Neural cell (in vitro differentiated cells): ENCODE measurements around the gene PLAU. TPM values are rescaled to one million over a fixed set of nuclear protein-coding genes. Genes with fewer than 3 reads are reported as not detected.

Source experiments
- H2AFZ ChIP-seq: fragments of 200-600, 300-800 bp; sonication (generic), shearing (Covaris generic); 2 replicates; pipeline ENCODE4 v1.6.0; 2014; ENCODE audit warnings: low read depth, mild to moderate bottlenecking, antibody characterized with exemption, low read length, moderate library complexity
- H3F3A ChIP-seq: fragments of 200-600 bp; shearing (Covaris generic); 2 replicates; pipeline ENCODE4 v1.6.1; 2016; ENCODE audit warnings: mild to moderate bottlenecking, moderate library complexity, mixed read lengths, antibody characterized with exemption, low read length; ENCODE audit not compliant: insufficient read depth, poor library complexity, severe bottlenecking
- H3K27ac ChIP-seq: fragments of 200-600, 300-800 bp; sonication (generic), shearing (Covaris generic); 2 replicates; pipeline ENCODE4 v1.5.1; 2014; ENCODE audit warnings: mild to moderate bottlenecking, low read length, moderate library complexity
- H3K27me3 ChIP-seq: fragments of 300-800, 200-600 bp; sonication (generic), shearing (Covaris generic); 2 replicates; pipeline ENCODE4 v1.6.0; 2014; ENCODE audit warnings: mild to moderate bottlenecking, low read depth, low read length, moderate library complexity; ENCODE audit not compliant: insufficient read depth
- H3K36me3 ChIP-seq: fragments of 300-800, 200-600 bp; sonication (generic), shearing (Covaris generic); 2 replicates; pipeline ENCODE4 v1.5.1; 2014; ENCODE audit warnings: mild to moderate bottlenecking, antibody characterized with exemption, low read length, moderate library complexity; ENCODE audit not compliant: insufficient read depth
- H3K4me2 ChIP-seq: fragments of 300-800, 200-600 bp; sonication (generic), shearing (Covaris generic); 2 replicates; pipeline ENCODE4 v1.6.0; 2014; ENCODE audit warnings: mild to moderate bottlenecking, low read length
- H3K4me3 ChIP-seq: fragments of 300-800, 200-600 bp; sonication (generic), shearing (Covaris generic); 2 replicates; pipeline ENCODE4 v1.5.1; 2014; ENCODE audit warnings: mild to moderate bottlenecking, low read length, moderate library complexity
- H3K79me2 ChIP-seq: fragments of 200-600 bp; shearing (Covaris generic); replicated peaks from 2 replicates; pipeline ENCODE4 v1.6.0; 2014; ENCODE audit warnings: mild to moderate bottlenecking, low read length, moderate library complexity; ENCODE audit not compliant: insufficient read depth
- H3K9ac ChIP-seq: fragments of 300-800, 200-600 bp; sonication (generic), shearing (Covaris generic); 2 replicates; pipeline ENCODE4 v1.6.1; 2016; ENCODE audit warnings: mild to moderate bottlenecking, low read length, mixed read lengths
- H3K9me2 ChIP-seq: fragments of 200-600 bp; shearing (Covaris generic); 2 replicates; pipeline ENCODE4 v1.6.1; 2016; ENCODE audit warnings: mild to moderate bottlenecking, low read length, mixed read lengths; ENCODE audit not compliant: insufficient read depth
- H3K9me3 ChIP-seq: fragments of 200-600, 300-800 bp; sonication (generic), shearing (Covaris generic); 2 replicates; pipeline ENCODE4 v1.6.1; 2016; ENCODE audit warnings: mild to moderate bottlenecking, mixed run types, low read length, moderate library complexity, mixed read lengths
- H4K20me1 ChIP-seq: fragments of 200-600 bp; shearing (Covaris generic); 2 replicates; pipeline ENCODE4 v1.6.1; 2016; ENCODE audit warnings: mild to moderate bottlenecking, mixed run types; ENCODE audit not compliant: insufficient read depth
- EP300 ChIP-seq: fragments of 450-650 bp; conservative IDR thresholded peaks from 2 replicates; pipeline ENCODE4 v1.6.1; 2014; ENCODE audit warnings: antibody characterized with exemption, mild to moderate bottlenecking, moderate library complexity; ENCODE audit not compliant: poor library complexity, severe bottlenecking
- EZH2 ChIP-seq: fragments of 200-600, 300-800 bp; shearing (Covaris generic), sonication (generic); IDR thresholded peaks from 2 replicates; pipeline ENCODE4 v1.6.1; 2014; ENCODE audit warnings: antibody characterized with exemption, low read length, borderline replicate concordance, mild to moderate bottlenecking; ENCODE audit not compliant: insufficient read depth, poor library complexity, severe bottlenecking
- MXI1 ChIP-seq: fragments of 450-650 bp; conservative IDR thresholded peaks from 2 replicates; pipeline ENCODE4 v1.6.1; 2014; ENCODE audit warnings: antibody characterized with exemption, mild to moderate bottlenecking; ENCODE audit not compliant: poor library complexity, severe bottlenecking
- POLR2AphosphoS5 ChIP-seq: IDR thresholded peaks from 2 replicates; pipeline ENCODE4 v1.6.1; 2012
- RAD21 ChIP-seq: fragments of 450-650 bp; conservative IDR thresholded peaks from 2 replicates; pipeline ENCODE4 v1.6.1; 2014; ENCODE audit warnings: antibody characterized with exemption, mild to moderate bottlenecking, moderate library complexity
- SMC3 ChIP-seq: fragments of 450-650 bp; conservative IDR thresholded peaks from 2 replicates; pipeline ENCODE4 v1.6.1; 2014; ENCODE audit warnings: antibody characterized with exemption, mild to moderate bottlenecking, moderate library complexity; ENCODE audit not compliant: poor library complexity
- TAF1 ChIP-seq: IDR thresholded peaks from 2 replicates; pipeline ENCODE4 v1.6.1; 2012; ENCODE audit warnings: low read depth
- polyA plus RNA-seq: library from polyadenylated mRNA; depleted of rRNA; stranded (reverse); fragments of >200 nt; gene quantifications from 2 replicates; pipeline ENCODE4 v1.2.3, GENCODE V29; 2014
- TF ChIP-seq, protein P1 (sequence below): IDR thresholded peaks from 2 replicates; pipeline ENCODE4 v1.6.1; 2012; ENCODE audit warnings: borderline replicate concordance
- TF ChIP-seq, protein P2 (sequence below): fragments of 450-650 bp; IDR thresholded peaks from 2 replicates; pipeline ENCODE4 v1.5.1; 2014; ENCODE audit warnings: antibody characterized with exemption, mild to moderate bottlenecking, moderate library complexity; ENCODE audit not compliant: poor library complexity, severe bottlenecking

PLAU gene
- polyA plus RNA-seq, 1 donor from 2014 or later: 1.1 TPM

DNA sequence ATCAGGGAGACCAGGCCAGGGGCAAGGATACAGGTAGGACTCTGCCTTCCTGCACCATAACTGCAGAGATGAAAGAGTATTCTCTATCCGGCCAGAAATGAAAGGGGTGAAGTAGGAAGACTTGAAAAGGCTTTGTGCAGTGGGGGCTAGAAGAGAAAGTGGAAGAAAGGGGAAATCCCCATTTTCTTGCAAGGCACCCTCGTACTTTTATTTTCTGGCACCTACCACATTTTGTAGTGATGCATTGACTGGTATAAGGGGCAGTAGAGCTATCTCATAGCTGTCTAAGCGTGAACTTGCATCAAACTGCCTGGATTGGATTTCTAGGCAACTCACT, 35.8 kb upstream of the PLAU start:
- no peaks in the 10 kb centered on the region for H3K9me2 ChIP-seq
- no peak overlapping the region for H3K27ac ChIP-seq

DNA sequence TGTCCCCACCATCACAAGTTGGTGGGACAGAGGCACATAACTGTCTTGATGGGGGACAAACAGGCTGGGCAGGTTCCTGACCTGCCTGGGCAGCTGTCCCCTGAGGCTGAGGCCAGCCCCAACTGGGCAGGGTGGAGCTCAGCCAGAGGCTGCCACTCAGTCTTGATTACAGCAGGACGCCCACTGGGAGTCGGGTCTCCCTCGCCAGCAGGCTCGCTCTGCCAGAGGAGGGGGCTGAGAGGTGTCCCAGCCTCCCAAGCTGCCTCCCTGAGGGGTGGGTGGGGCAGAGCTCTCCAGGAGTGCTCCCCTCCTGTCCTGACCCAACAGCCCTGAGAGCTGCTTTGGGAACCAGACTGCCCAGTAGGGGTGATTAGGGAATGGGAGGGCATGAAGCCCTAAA, 34.8 kb upstream of the PLAU start:
- Histone ChIP-seq H3K4me3 (no peak overlapping the region), H2AFZ (no peak overlapping the region), H3K36me3 (no peaks in the 10 kb centered on the region), H3K9me3 (no peaks in the 10 kb centered on the region), H3K27ac (no peak overlapping the region), H3F3A (no peaks in the 10 kb centered on the region), H3K4me2 (no peak overlapping the region), H3K79me2 (no peaks in the 10 kb centered on the region), H3K27me3 (no peaks in the 10 kb centered on the region), H3K9me2 (no peaks in the 10 kb centered on the region), H4K20me1 (no peaks in the 10 kb centered on the region), H3K9ac (no peak overlapping the region)
- no peak for TF ChIP-seq SMC3
- TF ChIP-seq RAD21: no peak
- TF ChIP-seq MXI1: no peak
- TF ChIP-seq TAF1: no peak
- TF ChIP-seq, protein P1, sequence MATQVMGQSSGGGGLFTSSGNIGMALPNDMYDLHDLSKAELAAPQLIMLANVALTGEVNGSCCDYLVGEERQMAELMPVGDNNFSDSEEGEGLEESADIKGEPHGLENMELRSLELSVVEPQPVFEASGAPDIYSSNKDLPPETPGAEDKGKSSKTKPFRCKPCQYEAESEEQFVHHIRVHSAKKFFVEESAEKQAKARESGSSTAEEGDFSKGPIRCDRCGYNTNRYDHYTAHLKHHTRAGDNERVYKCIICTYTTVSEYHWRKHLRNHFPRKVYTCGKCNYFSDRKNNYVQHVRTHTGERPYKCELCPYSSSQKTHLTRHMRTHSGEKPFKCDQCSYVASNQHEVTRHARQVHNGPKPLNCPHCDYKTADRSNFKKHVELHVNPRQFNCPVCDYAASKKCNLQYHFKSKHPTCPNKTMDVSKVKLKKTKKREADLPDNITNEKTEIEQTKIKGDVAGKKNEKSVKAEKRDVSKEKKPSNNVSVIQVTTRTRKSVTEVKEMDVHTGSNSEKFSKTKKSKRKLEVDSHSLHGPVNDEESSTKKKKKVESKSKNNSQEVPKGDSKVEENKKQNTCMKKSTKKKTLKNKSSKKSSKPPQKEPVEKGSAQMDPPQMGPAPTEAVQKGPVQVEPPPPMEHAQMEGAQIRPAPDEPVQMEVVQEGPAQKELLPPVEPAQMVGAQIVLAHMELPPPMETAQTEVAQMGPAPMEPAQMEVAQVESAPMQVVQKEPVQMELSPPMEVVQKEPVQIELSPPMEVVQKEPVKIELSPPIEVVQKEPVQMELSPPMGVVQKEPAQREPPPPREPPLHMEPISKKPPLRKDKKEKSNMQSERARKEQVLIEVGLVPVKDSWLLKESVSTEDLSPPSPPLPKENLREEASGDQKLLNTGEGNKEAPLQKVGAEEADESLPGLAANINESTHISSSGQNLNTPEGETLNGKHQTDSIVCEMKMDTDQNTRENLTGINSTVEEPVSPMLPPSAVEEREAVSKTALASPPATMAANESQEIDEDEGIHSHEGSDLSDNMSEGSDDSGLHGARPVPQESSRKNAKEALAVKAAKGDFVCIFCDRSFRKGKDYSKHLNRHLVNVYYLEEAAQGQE: no peak
- TF ChIP-seq, protein P2, sequence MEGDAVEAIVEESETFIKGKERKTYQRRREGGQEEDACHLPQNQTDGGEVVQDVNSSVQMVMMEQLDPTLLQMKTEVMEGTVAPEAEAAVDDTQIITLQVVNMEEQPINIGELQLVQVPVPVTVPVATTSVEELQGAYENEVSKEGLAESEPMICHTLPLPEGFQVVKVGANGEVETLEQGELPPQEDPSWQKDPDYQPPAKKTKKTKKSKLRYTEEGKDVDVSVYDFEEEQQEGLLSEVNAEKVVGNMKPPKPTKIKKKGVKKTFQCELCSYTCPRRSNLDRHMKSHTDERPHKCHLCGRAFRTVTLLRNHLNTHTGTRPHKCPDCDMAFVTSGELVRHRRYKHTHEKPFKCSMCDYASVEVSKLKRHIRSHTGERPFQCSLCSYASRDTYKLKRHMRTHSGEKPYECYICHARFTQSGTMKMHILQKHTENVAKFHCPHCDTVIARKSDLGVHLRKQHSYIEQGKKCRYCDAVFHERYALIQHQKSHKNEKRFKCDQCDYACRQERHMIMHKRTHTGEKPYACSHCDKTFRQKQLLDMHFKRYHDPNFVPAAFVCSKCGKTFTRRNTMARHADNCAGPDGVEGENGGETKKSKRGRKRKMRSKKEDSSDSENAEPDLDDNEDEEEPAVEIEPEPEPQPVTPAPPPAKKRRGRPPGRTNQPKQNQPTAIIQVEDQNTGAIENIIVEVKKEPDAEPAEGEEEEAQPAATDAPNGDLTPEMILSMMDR: no peak
- no peak for TF ChIP-seq POLR2AphosphoS5
- no peak for TF ChIP-seq EZH2
- TF ChIP-seq EP300: no peak

More for the DNA sequence above, 35.8 kb upstream of the PLAU start:
- Histone ChIP-seq H3K27me3 (no peaks in the 10 kb centered on the region), H3K79me2 (no peaks in the 10 kb centered on the region), H2AFZ (peak overlapping the region; percentile 45), H3K4me2 (peak overlapping the region; percentile 14), H3F3A (no peaks in the 10 kb centered on the region), H4K20me1 (no peaks in the 10 kb centered on the region), H3K36me3 (no peaks in the 10 kb centered on the region), H3K9ac (peak overlapping the region; percentile 52), H3K4me3 (peak overlapping the region; percentile 76), H3K9me3 (no peaks in the 10 kb centered on the region)
- TF ChIP-seq, protein P1: no peak
- TF ChIP-seq EP300 (no peak), POLR2AphosphoS5 (no peak), EZH2 (no peak)
- TF ChIP-seq, protein P2: no peak
